Measurements from ENCODE around the gene SLC26A11. TPM values are rescaled to one million over a fixed set of nuclear protein-coding genes. Genes with fewer than 3 reads are reported as not detected.

The SLC26A11 gene
- total RNA-seq, 4 donors from 2014 or later = 2.6 to 3.3 (median 3.1) TPM

DNA sequence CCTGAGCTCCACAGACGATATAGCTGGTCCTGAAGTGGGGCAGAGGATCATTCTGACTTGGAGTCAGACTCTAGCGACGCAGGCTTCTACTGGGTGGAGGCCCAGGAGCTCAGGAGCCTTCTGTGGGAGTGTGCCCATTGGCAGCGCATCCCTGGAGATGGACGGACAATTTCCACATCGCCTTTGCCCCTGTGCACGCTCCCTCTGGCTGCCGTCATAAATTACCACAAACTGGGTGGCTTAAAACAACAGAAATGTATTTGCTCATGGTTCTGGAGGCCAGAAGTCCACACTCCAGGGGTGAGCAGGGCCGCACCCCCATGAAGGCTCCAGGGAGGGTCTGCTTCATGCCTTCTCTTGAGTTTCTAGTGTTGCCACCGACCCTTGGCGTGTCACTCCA, 43.5 kb upstream of the SLC26A11 start:
- Histone ChIP-seq H3K27ac (no peak overlapping the region), H3K27me3 (peaks cover 0 to 3% (median 0%) of the 10 kb centered on the region in 3 donors), H3K4me1 (peaks cover 0 to 3% of the 10 kb centered on the region in 2 donors), H3K36me3 (no peaks in the 10 kb centered on the region), H3K4me3 (no peak overlapping the region), H3K9me3 (no peaks in the 10 kb centered on the region)
- intact Hi-C loops (cut with DNase I; ENCODE audit: low total_unique reads) (no loop called here), in situ Hi-C loops (cut with MboI; ENCODE audit: low sequenced_read_pairs in 4 of 4) (no loop called here)
- ATAC-seq (no peak), DNase-seq (no peak)
- TF ChIP-seq POLR2A (IDR thresholded peaks at IDR 0.05) = no peak
- TF ChIP-seq, protein P1, sequence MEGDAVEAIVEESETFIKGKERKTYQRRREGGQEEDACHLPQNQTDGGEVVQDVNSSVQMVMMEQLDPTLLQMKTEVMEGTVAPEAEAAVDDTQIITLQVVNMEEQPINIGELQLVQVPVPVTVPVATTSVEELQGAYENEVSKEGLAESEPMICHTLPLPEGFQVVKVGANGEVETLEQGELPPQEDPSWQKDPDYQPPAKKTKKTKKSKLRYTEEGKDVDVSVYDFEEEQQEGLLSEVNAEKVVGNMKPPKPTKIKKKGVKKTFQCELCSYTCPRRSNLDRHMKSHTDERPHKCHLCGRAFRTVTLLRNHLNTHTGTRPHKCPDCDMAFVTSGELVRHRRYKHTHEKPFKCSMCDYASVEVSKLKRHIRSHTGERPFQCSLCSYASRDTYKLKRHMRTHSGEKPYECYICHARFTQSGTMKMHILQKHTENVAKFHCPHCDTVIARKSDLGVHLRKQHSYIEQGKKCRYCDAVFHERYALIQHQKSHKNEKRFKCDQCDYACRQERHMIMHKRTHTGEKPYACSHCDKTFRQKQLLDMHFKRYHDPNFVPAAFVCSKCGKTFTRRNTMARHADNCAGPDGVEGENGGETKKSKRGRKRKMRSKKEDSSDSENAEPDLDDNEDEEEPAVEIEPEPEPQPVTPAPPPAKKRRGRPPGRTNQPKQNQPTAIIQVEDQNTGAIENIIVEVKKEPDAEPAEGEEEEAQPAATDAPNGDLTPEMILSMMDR (IDR thresholded peaks at IDR 0.05 in 4 of 5, conservative IDR thresholded peaks at IDR 0.05 in 1 of 5) = no peak

DNA sequence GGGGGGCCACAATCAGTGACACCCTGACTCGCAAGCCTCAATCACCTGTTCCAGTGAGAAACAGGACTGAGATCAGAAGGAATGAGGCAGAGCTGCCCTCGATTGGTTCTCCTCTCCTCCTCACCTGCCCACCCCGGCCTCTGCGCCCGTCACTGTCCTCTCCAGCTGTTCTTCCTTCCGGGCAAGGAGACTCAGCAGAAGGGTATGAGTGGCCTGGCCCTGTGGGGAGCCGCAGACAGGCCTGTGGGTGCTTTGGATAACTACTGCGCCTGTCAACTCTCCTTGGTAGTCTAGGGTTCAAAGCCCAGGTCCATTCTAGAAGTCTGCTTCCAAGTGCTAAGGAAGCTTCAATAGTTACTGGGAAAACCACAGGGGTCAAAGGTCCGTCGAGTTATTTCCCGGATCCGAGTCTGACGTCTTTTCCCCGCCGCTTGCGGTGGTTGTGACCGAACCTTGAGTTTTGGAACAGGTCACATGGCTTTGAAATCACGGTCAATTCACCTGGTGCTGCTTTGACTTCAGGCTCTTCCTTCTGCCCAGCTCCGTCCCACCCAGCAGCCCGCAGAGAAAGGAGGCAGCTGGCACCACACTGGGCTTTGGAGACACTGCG, 42.1 kb upstream of the SLC26A11 start:
- Histone ChIP-seq H3K27me3 (peaks cover 0 to 3% (median 0%) of the 10 kb centered on the region in 3 donors), H3K36me3 (no peaks in the 10 kb centered on the region), H3K4me3 (no peak overlapping the region), H3K27ac (no peak overlapping the region), H3K4me1 (peaks cover 0 to 3% of the 10 kb centered on the region in 2 donors), H3K9me3 (no peaks in the 10 kb centered on the region)
- ATAC-seq (no peak), DNase-seq (no peak)
- no peak for TF ChIP-seq POLR2A (IDR thresholded peaks at IDR 0.05)
- intact Hi-C loops (cut with DNase I; ENCODE audit: low total_unique reads) (no loop called here), in situ Hi-C loops (cut with MboI; ENCODE audit: low sequenced_read_pairs in 4 of 4) (no loop called here)

DNA sequence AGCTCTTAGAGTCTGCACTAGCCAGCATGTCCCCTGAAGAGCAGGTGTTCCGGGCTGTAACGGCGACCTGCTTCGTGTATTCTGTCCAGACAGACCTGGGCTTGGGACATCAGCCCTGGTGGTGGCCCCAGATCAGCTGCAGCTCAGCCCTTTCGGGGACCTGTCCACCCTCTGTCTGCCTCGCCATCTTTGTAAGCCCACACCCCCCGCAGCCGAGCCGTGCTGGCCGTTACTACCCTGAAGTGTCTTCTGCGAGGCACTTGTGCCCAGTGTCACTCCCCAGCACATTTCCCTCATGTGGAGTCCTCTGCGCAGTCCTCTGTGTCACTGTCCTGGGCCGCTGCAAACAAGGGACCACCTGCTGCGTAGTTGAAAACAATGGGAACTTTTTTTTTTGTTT, 40.0 kb upstream of the SLC26A11 start:
- intact Hi-C loops (cut with DNase I; ENCODE audit: low total_unique reads) (no loop called here), in situ Hi-C loops (cut with MboI; ENCODE audit: low sequenced_read_pairs in 4 of 4) (no loop called here)
- H3K4me1 ChIP-seq = peaks cover 0 to 3% of the 10 kb centered on the region in 2 donors

GRCh38 chr17:80181431-80181830, 38.8 kb upstream of the SLC26A11 start:
- TF ChIP-seq, protein P1 (IDR thresholded peaks at IDR 0.05 in 4 of 5, conservative IDR thresholded peaks at IDR 0.05 in 1 of 5) = no peak
- no peak for TF ChIP-seq POLR2A (IDR thresholded peaks at IDR 0.05)
- DNase-seq (no peak), ATAC-seq (no peak)
- Histone ChIP-seq H3K27ac (no peak overlapping the region), H3K4me3 (no peak overlapping the region), H3K4me1 (no peaks in the 10 kb centered on the region), H3K27me3 (no peaks in the 10 kb centered on the region), H3K36me3 (no peaks in the 10 kb centered on the region), H3K9me3 (no peaks in the 10 kb centered on the region)
- intact Hi-C loops (cut with DNase I; ENCODE audit: low total_unique reads) (no loop called here), in situ Hi-C loops (cut with MboI; ENCODE audit: low sequenced_read_pairs in 4 of 4) (no loop called here)

More for the DNA sequence above, 40.0 kb upstream of the SLC26A11 start:
- Histone ChIP-seq H3K9me3 (no peaks in the 10 kb centered on the region), H3K27ac (no peak overlapping the region), H3K36me3 (no peaks in the 10 kb centered on the region), H3K27me3 (peaks cover 0 to 3% (median 0%) of the 10 kb centered on the region in 3 donors), H3K4me3 (no peak overlapping the region)
- ATAC-seq = no peak
- TF ChIP-seq, protein P1 (IDR thresholded peaks at IDR 0.05 in 4 of 5, conservative IDR thresholded peaks at IDR 0.05 in 1 of 5) = no peak
- no peak for TF ChIP-seq POLR2A (IDR thresholded peaks at IDR 0.05)
- no peak for DNase-seq

DNA sequence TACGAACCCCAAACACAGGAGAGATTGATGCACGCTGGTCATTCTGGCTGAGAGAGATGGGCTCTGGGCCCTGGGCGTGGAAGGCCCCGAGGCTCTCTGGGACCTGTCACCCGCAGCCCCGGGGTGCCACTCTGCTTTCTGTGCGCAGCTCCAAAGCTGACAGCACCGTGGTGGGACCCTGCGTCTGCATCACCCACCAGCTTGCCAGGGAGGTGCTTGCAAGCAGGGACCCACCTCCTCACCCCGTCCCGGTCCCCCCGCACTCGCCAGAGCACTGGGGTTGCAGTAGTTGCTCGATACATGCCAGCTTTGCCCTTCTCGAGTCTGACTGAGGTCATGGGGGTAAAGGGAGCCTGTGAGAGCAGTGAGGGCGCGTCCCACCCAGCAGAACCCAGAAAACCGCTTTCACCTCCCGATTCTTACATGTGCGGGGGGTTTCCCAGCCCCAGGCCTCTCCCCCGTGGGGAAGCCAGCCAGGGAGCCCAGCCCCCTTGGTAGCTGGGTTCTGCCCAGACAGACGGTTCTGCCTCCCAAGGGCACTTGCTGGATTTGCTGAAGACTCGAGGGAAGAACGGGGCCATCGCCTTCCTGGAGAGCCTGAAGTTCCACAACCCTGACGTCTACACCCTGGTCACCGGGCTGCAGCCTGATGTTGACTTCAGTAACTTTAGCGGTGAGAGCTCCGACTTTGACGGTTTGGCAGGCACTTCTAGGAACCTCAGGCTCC, 37.9 kb upstream of the SLC26A11 start:
- H3K27me3 ChIP-seq = no peaks in the 10 kb centered on the region
- H3K4me1 ChIP-seq = peaks cover 0 to under 1% of the 10 kb centered on the region in 2 donors
- TF ChIP-seq, protein P1 (IDR thresholded peaks at IDR 0.05 in 4 of 5, conservative IDR thresholded peaks at IDR 0.05 in 1 of 5) = no peak
- no peak for TF ChIP-seq POLR2A (IDR thresholded peaks at IDR 0.05)
- H3K4me3 ChIP-seq = no peak overlapping the region
- intact Hi-C loops (cut with DNase I; ENCODE audit: low total_unique reads) = no loop called here
- H3K27ac ChIP-seq = no peak overlapping the region
- in situ Hi-C loops (cut with MboI; ENCODE audit: low sequenced_read_pairs in 4 of 4) = no loop called here
- no peaks in the 10 kb centered on the region for H3K36me3 ChIP-seq
- ATAC-seq = no peak
- DNase-seq = no peak
- no peaks in the 10 kb centered on the region for H3K9me3 ChIP-seq

Data from gastrocnemius medialis (tissue), 4 donors.